Left ventricle myocardium superior (tissue), 1 donor: ENCODE data around the gene SSTR5. TPM values are rescaled to one million over a fixed set of nuclear protein-coding genes. Genes with fewer than 3 reads are reported as not detected.

Source experiments
- ATAC-seq: fragments of 200-7000 bp; cut with Tn5 transposase; one replicate; pipeline ENCODE4 v1.9.1; 2020; ENCODE audit warnings: mild to moderate bottlenecking, moderate library complexity
- DNase-seq: peaks from one replicate; pipeline ENCODE4 v3.0.0-alpha.2; 2020
- intact Hi-C: fragments of 100-400 bp; cut with micrococcal nuclease; formaldehyde crosslinking; loops from one replicate; pipeline ENCODE4 v1.11.0; 2022
- total RNA-seq: library from RNA; stranded (reverse); fragmentation: NEBNext Ultra II Directional; extraction: Animal tissue kit (Norgen Biotek cat#: 25700); gene quantifications from one replicate; pipeline ENCODE4 v1.2.1, GENCODE V29; 2021
- donor health status: DM: no; HTN: yes; CAD: no; lungs with severe emphysema.

The SSTR5 gene
- total RNA-seq, 1 donor from 2014 or later, result 25.8 TPM

DNA sequence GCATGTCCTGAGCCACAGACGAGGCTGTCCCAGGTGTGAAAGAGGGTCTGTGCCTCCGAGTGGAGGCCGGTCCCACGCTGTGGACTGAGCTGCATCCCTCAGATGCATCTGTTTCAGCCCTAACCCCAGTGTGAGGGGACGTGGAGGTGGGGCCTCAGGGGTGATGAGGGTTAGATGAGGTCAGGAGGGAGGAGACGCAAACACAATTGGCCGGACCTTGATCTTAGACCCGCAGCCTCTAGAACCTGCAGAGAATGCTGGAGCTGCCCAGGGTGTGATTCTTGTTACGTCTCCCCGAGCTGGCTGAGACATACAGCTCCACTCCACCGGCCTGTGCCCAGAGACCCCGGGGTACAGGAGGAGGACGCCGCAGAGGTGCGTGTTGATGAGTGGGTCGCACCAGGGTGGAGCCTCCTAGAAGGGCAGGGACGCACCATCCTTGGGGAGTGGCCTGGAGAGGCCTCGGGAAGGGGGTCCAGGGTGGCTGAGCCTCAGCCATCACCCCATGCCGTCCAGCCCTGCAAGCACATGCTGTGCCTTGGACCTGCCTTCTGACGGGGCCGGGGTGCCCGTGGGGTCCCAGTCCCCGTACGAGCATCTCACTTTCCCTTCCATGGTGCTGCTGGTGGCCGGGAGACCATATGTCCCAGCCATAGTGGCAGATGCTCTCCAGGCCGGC is 40.1 kb downstream of the SSTR5 start:
- intact Hi-C loops, result no loop called here
- DNase-seq (no peak), ATAC-seq (no peak)

DNA sequence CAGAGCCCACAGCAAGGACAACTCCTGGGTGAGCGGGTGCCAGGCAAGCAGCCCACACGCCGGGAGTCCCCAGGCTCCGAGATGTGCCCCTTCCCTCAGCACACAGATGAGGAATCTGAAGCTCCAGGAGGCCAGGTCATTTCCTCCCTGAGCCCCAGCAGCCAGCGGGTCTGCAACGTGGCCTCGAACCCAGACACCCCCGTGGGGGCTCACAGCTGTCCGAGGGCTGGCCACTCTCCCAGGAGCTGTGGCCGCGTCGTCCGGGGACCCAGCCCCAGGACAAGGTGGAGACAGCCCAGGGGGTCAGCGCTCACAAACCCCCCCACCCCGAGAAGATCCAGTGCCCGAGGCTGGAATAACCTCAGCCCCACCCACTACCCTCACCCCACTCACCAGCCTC is 40.9 kb downstream of the SSTR5 start:
- intact Hi-C loops, result no loop called here
- ATAC-seq (no peak), DNase-seq (no peak)

GRCh38 chr16:1113889-1114526 is 41.5 kb downstream of the SSTR5 start:
- intact Hi-C loops, result no loop called here
- no peak for ATAC-seq
- no peak for DNase-seq

GRCh38 chr16:1116693-1117077 is 44.1 kb downstream of the SSTR5 start:
- ATAC-seq (no peak), DNase-seq (no peak)
- intact Hi-C loops, result no loop called here

DNA sequence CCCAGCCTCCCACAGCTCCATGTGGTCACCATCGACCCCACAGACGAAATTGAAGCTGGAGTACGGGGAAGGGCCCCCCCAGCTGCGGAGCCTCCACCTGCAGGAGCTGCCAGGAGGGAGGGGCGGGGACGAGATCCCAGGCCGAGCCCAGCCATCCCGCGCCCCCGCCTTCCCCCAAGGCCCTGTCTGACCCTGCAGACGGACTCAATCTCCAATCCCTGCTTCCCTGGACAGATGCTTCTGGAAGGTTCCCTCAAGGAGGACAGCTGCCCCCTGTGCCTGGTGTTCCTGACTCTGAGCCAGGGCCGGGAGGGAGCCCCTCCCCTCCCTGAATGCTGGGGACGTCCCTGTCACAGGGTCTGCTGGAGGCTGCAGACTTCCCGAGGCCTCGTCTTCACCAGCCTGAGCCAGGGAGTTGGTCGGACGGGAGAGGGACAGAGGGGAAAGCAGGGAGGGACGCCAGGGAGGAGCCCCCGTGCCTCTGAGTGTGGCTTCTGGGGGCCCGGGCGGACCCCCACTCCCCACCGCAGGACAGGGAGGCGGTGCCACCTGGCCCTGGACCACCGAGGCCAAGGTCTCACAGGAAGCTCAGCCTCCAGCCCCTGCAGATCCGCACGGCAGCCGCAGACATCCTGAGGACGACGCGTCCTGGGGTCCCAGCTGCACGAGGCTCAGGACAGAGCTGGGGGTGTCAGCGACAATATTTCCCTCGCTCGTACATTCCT is 44.8 kb downstream of the SSTR5 start:
- ATAC-seq (no peak), DNase-seq (no peak)
- intact Hi-C loops, result no loop called here

GRCh38 chr16:1117926-1118325 is 45.4 kb downstream of the SSTR5 start:
- intact Hi-C loops, result no loop called here
- no peak for ATAC-seq
- DNase-seq, result no peak

DNA sequence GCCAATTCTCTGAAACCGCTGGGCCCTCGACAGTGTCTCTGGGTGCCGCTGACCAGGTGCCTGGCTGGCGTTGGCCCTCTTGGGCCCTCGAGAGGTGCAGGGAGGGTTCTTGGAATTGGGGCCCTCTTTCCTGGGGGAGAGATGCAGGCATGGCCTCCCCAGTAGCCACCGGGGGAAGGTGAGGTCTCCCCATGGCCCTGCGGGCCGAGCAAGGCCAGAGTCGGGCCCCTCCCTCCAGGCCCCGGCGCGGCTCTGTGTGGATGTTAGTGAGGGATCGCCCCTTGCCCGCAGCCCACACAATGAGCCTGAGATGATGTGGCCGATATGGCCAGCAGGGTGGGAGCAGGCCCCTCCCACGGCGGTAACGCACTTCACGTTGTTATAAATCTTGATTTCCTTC is 46.6 kb downstream of the SSTR5 start:
- intact Hi-C loops, result no loop called here
- DNase-seq (no peak), ATAC-seq (no peak)

GRCh38 chr16:1119766-1120576 is 47.4 kb downstream of the SSTR5 start:
- intact Hi-C loops, result no loop called here
- DNase-seq, result no peak
- no peak for ATAC-seq

DNA sequence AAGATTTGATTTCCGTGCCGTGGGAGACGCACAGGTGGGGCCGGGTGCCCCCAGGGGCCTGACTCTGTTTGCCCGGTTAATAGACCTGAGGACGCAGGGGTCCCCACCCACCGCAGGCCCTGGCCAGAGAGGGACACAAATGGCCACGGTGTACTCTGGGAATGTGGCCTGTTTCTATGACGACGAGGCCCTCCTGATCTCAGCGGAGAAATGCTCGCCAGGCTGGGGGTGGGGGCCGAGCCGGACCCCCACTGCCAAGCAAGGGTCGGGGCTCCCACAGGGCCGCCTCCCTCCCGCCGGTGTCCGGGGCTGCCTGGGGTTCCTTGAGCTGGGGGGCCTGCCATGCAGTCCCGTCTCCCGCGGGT is 48.0 kb downstream of the SSTR5 start:
- intact Hi-C loops, result no loop called here

GRCh38 chr16:1121009-1121408 is 48.5 kb downstream of the SSTR5 start:
- intact Hi-C loops, result no loop called here
- ATAC-seq, result no peak
- no peak for DNase-seq

More for the DNA sequence above, 48.0 kb downstream of the SSTR5 start:
- no peak for ATAC-seq
- no peak for DNase-seq

- DNase-seq, result no peak
- no peak for ATAC-seq
- intact Hi-C loops, result no loop called here
These were observed 49.3 kb downstream of the SSTR5 start for GRCh38 chr16:1121601-1122397.

GRCh38 chr16:1122398-1122765 is 49.8 kb downstream of the SSTR5 start:
- DNase-seq, result no peak
- no peak for ATAC-seq
- intact Hi-C loops, result no loop called here

DNA sequence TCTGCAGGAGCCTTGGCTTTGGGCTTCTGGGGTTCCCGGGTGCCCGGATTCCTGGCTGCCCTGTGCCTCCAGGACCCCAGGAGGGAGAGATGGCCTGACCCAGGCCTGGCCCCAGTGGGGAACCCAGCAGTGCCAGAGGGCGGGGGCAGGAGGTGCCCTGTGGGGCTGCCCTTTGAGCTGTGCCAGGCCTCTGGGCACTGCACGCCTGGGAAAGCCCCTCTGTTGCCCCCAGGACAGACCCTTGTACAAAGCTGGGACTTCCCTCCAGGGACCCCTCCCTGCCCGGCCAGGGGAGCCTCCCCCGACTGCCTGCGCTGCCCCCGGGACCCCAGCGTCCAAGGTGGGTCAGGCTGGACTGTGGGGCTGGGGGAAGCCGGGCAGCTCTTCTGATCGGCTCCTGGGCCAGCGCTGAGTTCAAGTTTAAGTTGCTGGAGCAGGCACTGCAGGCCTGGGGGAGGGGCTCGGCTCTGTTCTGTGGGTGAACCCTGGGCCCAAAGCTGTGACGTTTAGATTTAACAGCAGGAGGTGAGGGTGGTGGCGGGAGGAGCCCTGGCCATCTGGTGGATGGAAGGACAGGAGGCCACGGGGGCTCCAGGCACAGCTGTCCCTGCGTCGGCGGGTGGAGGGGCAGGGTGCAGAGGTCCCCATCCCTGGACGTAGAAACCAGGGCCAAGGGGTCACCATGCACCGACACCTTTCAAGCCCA is 51.1 kb downstream of the SSTR5 start:
- ATAC-seq, result no peak
- intact Hi-C loops, result no loop called here
- DNase-seq, result no peak

DNA sequence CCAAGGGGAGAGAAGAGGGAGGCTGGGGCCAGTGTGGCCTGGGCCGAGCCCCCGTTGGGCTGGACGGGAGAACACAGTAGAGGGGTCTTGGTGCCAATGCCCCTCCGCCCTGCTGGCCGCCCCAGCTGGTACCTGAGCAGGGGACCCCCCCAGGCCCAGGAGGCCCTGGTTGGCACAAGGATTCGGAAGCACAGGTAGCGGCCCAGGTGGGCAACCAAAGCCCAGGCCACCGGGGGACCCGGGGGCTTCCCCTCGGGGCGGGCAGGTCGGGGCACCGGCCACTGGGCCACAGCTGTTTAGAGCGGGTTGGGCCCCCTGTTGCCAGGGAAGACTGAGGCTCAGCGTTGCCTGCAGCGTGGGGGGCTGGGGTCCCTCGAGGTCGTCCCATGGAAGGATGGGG is 51.7 kb downstream of the SSTR5 start:
- no peak for ATAC-seq
- intact Hi-C loops, result no loop called here
- DNase-seq, result no peak

GRCh38 chr16:1124795-1125194 is 52.2 kb downstream of the SSTR5 start:
- intact Hi-C loops, result no loop called here
- DNase-seq, result no peak
- no peak for ATAC-seq

DNA sequence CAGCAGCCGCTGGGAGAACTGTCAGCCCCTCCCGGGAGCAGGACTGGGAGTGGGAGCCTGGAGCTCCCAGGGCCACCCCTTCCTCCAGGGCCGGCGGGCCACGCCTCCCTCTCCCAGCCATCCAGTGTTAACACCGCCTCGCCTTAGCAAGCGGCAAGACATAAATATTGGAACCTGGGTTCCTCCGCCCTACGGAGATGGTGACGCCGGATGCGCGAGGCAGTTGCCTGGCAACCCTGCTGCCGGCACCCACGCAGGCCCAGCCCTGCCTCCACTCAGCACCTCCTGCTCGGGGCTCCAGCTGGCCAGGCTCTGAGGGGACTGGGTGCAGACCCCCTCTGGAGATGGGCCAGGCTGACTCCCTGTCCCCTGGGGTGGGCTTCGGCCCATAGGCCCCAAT is 52.9 kb downstream of the SSTR5 start:
- DNase-seq (no peak), ATAC-seq (no peak)
- intact Hi-C loops, result no loop called here

DNA sequence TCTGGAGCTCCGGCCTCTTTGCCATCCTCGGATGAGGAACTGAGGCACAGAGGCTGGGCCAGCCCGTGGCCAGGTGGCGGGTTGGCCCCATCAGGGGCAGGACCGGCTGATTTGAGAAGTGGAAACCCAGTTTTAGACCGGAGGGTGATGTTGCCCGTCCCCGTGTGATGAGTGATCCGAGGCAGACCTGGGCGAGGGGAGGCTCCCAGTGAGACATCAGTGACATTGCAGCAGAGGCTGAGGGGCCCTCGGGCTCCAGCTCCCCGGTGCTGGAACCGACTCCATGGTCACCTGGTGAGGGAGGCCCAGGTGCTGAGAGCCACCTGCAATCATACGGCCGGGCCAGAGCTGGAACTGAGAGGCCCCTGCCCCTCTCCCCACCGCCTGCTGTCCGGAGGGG is 53.5 kb downstream of the SSTR5 start:
- DNase-seq (no peak), ATAC-seq (no peak)
- intact Hi-C loops, result no loop called here

DNA sequence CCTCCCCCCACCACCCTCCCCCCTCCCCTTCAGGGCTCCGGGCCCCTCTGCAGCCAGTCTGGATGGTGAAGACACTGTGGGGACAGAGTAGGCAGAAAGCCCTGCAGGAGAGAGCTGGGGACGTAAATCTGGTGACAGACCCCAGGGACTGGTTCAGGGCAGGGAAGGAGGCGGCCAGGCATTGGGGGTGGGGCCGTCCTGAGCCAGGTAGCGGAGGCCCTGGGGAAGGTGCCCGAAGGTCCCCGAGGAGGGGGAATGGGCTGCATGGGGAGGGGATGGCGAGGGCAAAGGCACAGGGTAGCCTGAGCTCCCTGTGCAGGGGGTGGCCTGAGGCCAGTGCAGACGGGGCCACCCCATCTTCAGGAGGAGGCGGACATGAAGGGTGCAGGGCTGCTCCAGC is 54.0 kb downstream of the SSTR5 start:
- intact Hi-C loops, result no loop called here
- ATAC-seq, result no peak
- DNase-seq, result no peak

DNA sequence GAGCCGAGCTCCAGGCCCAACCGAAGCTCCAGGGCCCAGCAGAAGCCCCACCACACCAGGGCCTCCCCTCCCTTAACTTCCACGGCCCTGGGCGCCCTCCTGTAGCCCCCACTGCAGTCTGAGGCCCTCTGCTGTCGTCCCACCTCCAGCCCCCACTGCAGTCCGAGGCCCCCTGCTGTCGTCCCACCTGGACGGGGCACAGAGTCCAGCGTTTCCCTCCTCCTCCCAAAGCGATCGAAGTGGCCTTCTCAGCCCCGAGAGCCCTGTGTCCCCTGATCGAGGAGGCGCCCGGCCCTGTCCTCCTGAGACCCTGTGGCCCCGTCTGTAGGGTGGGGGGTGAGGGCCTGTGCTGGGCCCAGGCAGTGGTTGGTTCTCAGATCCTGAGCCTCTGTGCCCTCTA is 54.6 kb downstream of the SSTR5 start:
- intact Hi-C loops, result no loop called here
- ATAC-seq, result no peak

More for the DNA sequence above, 54.6 kb downstream of the SSTR5 start:
- DNase-seq, result no peak
